Measurements from ENCODE around the gene UNC45A. TPM values are rescaled to one million over a fixed set of nuclear protein-coding genes. Genes with fewer than 3 reads are reported as not detected.

Gene UNC45A
- total RNA-seq, 2 experiments from 2014 or later, result 75.5 to 77.1 TPM

- POLR2A ChIA-PET, result interaction anchor here (0.9 kb wide), 1 partner anchor 15 kb away, joined by 3 read pairs; the partner anchor contains the start of gene UNC45A
- CTCF ChIA-PET, result no interaction called here
Measured at GRCh38 chr15:90949979-90950675, 15.0 kb downstream of the UNC45A start.

- CTCF ChIA-PET, result no interaction called here
- POLR2A ChIA-PET, result no interaction called here
Measured at GRCh38 chr15:90950676-90951075, 15.6 kb downstream of the UNC45A start.

GRCh38 chr15:90952901-90953677, 18.0 kb downstream of the UNC45A start:
- POLR2A ChIA-PET, result interaction anchor here (0.7 kb wide), 1 partner anchor 10 kb away, joined by 3 read pairs; no protein-coding TSS in a partner anchor

GRCh38 chr15:90953947-90954711, 19.0 kb downstream of the UNC45A start:
- ChIA-PET CTCF (interaction anchor here (1.1 to 6.1 kb wide), 6 partner anchors 10 to 43 kb away, joined by 3 to 40 read pairs (median 4); partner anchors contain the start of genes HDDC3 and UNC45A), POLR2A (interaction anchor here (0.6 to 1.8 kb wide), 6 partner anchors 19 to 237 kb away, joined by 3 to 12 read pairs (median 4); partner anchors contain the start of genes BLM, HDDC3, PRC1 and UNC45A)

More at GRCh38 chr15:90952901-90953677, 18.0 kb downstream of the UNC45A start:
- CTCF ChIA-PET, result interaction anchor here (2.1 kb wide), 1 partner anchor 21 kb away, joined by 13 read pairs; the partner anchor contains the start of gene HDDC3

GRCh38 chr15:90954712-90955623, 19.9 kb downstream of the UNC45A start, which contains the start of gene RCCD1:
RCCD1 (plus strand) TSS chr15:90954884; CDS start chr15:90956735, 1,851 bp downstream.
- POLR2A ChIA-PET, result interaction anchor here (0.6 to 1.8 kb wide), 7 partner anchors 10 to 238 kb away, joined by 3 to 12 read pairs (median 4); partner anchors contain the start of genes BLM, HDDC3, PRC1 and UNC45A

GRCh38 chr15:90955624-90956273, 20.7 kb downstream of the UNC45A start:
- POLR2A ChIA-PET, result interaction anchor here (0.7 to 1.8 kb wide), 5 partner anchors 21 to 322 kb away, joined by 3 to 12 read pairs (median 3); partner anchors contain the start of gene UNC45A
- CTCF ChIA-PET, result interaction anchor here (0.7 to 6.1 kb wide), 20 partner anchors 11 to 611 kb away, joined by 3 to 40 read pairs (median 6); partner anchors contain the start of genes HDDC3, MAN2A2, UNC45A and VPS33B

More at GRCh38 chr15:90954712-90955623, 19.9 kb downstream of the UNC45A start, which contains the start of gene RCCD1:
- CTCF ChIA-PET, result interaction anchor here (0.7 to 6.1 kb wide), 9 partner anchors 10 to 66 kb away, joined by 3 to 40 read pairs (median 4); partner anchors contain the start of genes HDDC3 and UNC45A

GRCh38 chr15:90956274-90957030, 21.4 kb downstream of the UNC45A start:
- ChIA-PET POLR2A (interaction anchor here (0.7 to 1.2 kb wide), 4 partner anchors 23 to 322 kb away, joined by 3 to 4 read pairs (median 3); no protein-coding TSS in a partner anchor), CTCF (interaction anchor here (0.7 to 6.1 kb wide), 26 partner anchors 10 to 663 kb away, joined by 3 to 40 read pairs (median 4); partner anchors contain the start of genes HDDC3, MAN2A2, UNC45A and VPS33B)

- POLR2A ChIA-PET, result interaction anchor here (1.0 kb wide), 1 partner anchor 22 kb away, joined by 5 read pairs; the partner anchor contains the start of gene UNC45A
- CTCF ChIA-PET, result interaction anchor here (0.6 to 6.1 kb wide), 24 partner anchors 9 to 664 kb away, joined by 3 to 40 read pairs (median 5); partner anchors contain the start of genes MAN2A2, UNC45A and VPS33B
Measured at GRCh38 chr15:90957031-90957790, 22.1 kb downstream of the UNC45A start.

GRCh38 chr15:90957791-90958190, 22.7 kb downstream of the UNC45A start:
- POLR2A ChIA-PET, result interaction anchor here (1.0 kb wide), 1 partner anchor 23 kb away, joined by 5 read pairs; the partner anchor contains the start of gene UNC45A
- CTCF ChIA-PET, result interaction anchor here (0.6 to 6.1 kb wide), 11 partner anchors 11 to 326 kb away, joined by 4 to 40 read pairs (median 8); partner anchors contain the start of genes MAN2A2 and UNC45A

- ChIA-PET CTCF (interaction anchor here (2.3 to 6.1 kb wide), 2 partner anchors 24 to 38 kb away, joined by 5 to 40 read pairs; partner anchors contain the start of gene UNC45A), POLR2A (no interaction called here)
Measured at GRCh38 chr15:90959028-90959595, 24.0 kb downstream of the UNC45A start.

- POLR2A ChIA-PET, result no interaction called here
Measured at GRCh38 chr15:90959894-90960293, 24.8 kb downstream of the UNC45A start.

GRCh38 chr15:90960298-90961091, 25.4 kb downstream of the UNC45A start:
- POLR2A ChIA-PET, result no interaction called here
- CTCF ChIA-PET, result interaction anchor here (1.1 to 2.3 kb wide), 2 partner anchors 11 to 37 kb away, joined by 5 read pairs; no protein-coding TSS in a partner anchor

More at GRCh38 chr15:90959894-90960293, 24.8 kb downstream of the UNC45A start:
- CTCF ChIA-PET, result interaction anchor here (2.3 to 6.1 kb wide), 2 partner anchors 25 to 37 kb away, joined by 5 to 40 read pairs; partner anchors contain the start of gene UNC45A

- ChIA-PET POLR2A (no interaction called here), CTCF (no interaction called here)
Measured at GRCh38 chr15:90962021-90962420, 26.9 kb downstream of the UNC45A start.

GRCh38 chr15:90966262-90966661, 31.2 kb downstream of the UNC45A start:
- ChIA-PET CTCF (interaction anchor here (1.2 to 1.5 kb wide), 2 partner anchors 10 to 13 kb away, joined by 4 read pairs; no protein-coding TSS in a partner anchor), POLR2A (no interaction called here)
